K562 (cell line): ENCODE data around the gene HBQ1.

ENCODE experiments used
- BRF1 ChIP-seq: IDR thresholded peaks from 3 replicates; pipeline ENCODE4 v1.6.1; 2011; ENCODE audit warnings: borderline replicate concordance, mild to moderate bottlenecking; ENCODE audit not compliant: insufficient read length; ENCODE audit errors: extremely low read depth
- DPF2 ChIP-seq: fragments of 450-650 bp; IDR thresholded peaks from 2 replicates; pipeline ENCODE4 v1.6.1; 2016
- ELF1 ChIP-seq: fragments of 200-800 bp; sonication (Bioruptor generic); IDR thresholded peaks from 2 replicates; pipeline ENCODE4 v1.6.1; 2016; ENCODE audit warnings: missing genetic modification characterization, missing compliant biosample characterization
- ESRRA ChIP-seq: fragments of 450-650 bp; IDR thresholded peaks from 2 replicates; pipeline ENCODE4 v1.6.1; 2014; ENCODE audit warnings: low read depth, mild to moderate bottlenecking, moderate library complexity, borderline replicate concordance
- FOSL1 ChIP-seq: fragments of 200-800 bp; sonication (Bioruptor generic); conservative IDR thresholded peaks from 2 replicates; pipeline ENCODE4 v1.6.1; 2016; ENCODE audit warnings: missing genetic modification characterization, missing compliant biosample characterization
- JUN ChIP-seq, 2 experiments: sonication (generic) in 1 of 2; formaldehyde crosslinking in 1 of 2; IDR thresholded peaks; 2 replicates each; pipeline versions ENCODE4 v1.6.1 to v1.8.0; 2012 to 2022; ENCODE audit warnings: borderline replicate concordance in 2 of 2, mild to moderate bottlenecking in 2 of 2, improper control_type of control experiment in 1 of 2, low read depth in 1 of 2, low read length in 1 of 2, missing genetic modification reagents in 1 of 2
- NCOR1 ChIP-seq: fragments of 450-650 bp; IDR thresholded peaks from 2 replicates; pipeline ENCODE4 v1.6.1; 2016; ENCODE audit warnings: mild to moderate bottlenecking, moderate library complexity
- PHF8 ChIP-seq: fragments of 200-600 bp; sonication (generic); IDR thresholded peaks from 2 replicates; pipeline ENCODE4 v1.6.1; 2012; ENCODE audit warnings: mixed run types, mild to moderate bottlenecking, inconsistent platforms, low read length, moderate library complexity, borderline replicate concordance
- PTRF ChIP-seq: fragments of 450-650 bp; IDR thresholded peaks from 2 replicates; pipeline ENCODE4 v1.6.1; 2016; ENCODE audit warnings: mild to moderate bottlenecking, missing genetic modification characterization, missing compliant biosample characterization
- SP1 ChIP-seq: sonication (generic); formaldehyde crosslinking; IDR thresholded peaks from 2 replicates; pipeline ENCODE4 v1.8.1; 2022; ENCODE audit warnings: mild to moderate bottlenecking, missing genetic modification reagents
- ZBTB17 ChIP-seq: fragments of 450-650 bp; formaldehyde crosslinking; IDR thresholded peaks from 2 replicates; pipeline ENCODE4 v1.4.0; 2020; ENCODE audit warnings: mild to moderate bottlenecking
- ZFP30 ChIP-seq: fragments of 250-450 bp; sonication (Bioruptor Pico); IDR thresholded peaks from 2 replicates; pipeline ENCODE4 v1.8.0; 2022; ENCODE audit warnings: moderate library complexity, mild to moderate bottlenecking, inconsistent platforms, borderline replicate concordance
- TF ChIP-seq, protein P1 (sequence below), 3 experiments: IDR thresholded peaks in 2 of 3; conservative IDR thresholded peaks in 1 of 3; 2 replicates each; pipeline ENCODE4 v1.5.1; 2011 to 2012; ENCODE audit warnings: low read length in 3 of 3, mild to moderate bottlenecking in 3 of 3, control low read depth in 2 of 3, improper control_type of control experiment in 1 of 3, inconsistent platforms in 1 of 3, low read depth in 1 of 3, mixed read lengths in 1 of 3, moderate library complexity in 1 of 3; ENCODE audit not compliant: insufficient read depth in 2 of 3
- TF ChIP-seq, protein P2 (sequence below): sonication (generic); formaldehyde crosslinking; IDR thresholded peaks from 2 replicates; pipeline ENCODE4 v1.8.0; 2022; ENCODE audit warnings: missing genetic modification reagents, mild to moderate bottlenecking, borderline replicate concordance

GRCh38 chr16:194516-194915, 14.3 kb downstream of the HBQ1 start:
- TF ChIP-seq ZBTB17 (CRISPR knock-in tag) (no peak), PTRF (tag) (no peak), ELF1 (tag) (no peak), BRF1 (no peak), FOSL1 (tag) (no peak), PHF8 (no peak), NCOR1 (no peak), DPF2 (no peak), ZFP30 (no peak), JUN (IDR thresholded peaks at IDR 0.05; ENCODE audit: borderline replicate concordance, low read depth, low read length) (no peak), JUN (CRISPR knock-in tag; IDR thresholded peaks at IDR 0.05; ENCODE audit: borderline replicate concordance) (no peak), SP1 (no peak), ESRRA (no peak)
- TF ChIP-seq, protein P1, sequence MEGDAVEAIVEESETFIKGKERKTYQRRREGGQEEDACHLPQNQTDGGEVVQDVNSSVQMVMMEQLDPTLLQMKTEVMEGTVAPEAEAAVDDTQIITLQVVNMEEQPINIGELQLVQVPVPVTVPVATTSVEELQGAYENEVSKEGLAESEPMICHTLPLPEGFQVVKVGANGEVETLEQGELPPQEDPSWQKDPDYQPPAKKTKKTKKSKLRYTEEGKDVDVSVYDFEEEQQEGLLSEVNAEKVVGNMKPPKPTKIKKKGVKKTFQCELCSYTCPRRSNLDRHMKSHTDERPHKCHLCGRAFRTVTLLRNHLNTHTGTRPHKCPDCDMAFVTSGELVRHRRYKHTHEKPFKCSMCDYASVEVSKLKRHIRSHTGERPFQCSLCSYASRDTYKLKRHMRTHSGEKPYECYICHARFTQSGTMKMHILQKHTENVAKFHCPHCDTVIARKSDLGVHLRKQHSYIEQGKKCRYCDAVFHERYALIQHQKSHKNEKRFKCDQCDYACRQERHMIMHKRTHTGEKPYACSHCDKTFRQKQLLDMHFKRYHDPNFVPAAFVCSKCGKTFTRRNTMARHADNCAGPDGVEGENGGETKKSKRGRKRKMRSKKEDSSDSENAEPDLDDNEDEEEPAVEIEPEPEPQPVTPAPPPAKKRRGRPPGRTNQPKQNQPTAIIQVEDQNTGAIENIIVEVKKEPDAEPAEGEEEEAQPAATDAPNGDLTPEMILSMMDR (IDR thresholded peaks at IDR 0.05 in 2 of 3, conservative IDR thresholded peaks at IDR 0.05 in 1 of 3; ENCODE audit: insufficient read depth in 2 of 3, low read depth in 1 of 3, low read length in 3 of 3): no peak
- TF ChIP-seq, protein P2, sequence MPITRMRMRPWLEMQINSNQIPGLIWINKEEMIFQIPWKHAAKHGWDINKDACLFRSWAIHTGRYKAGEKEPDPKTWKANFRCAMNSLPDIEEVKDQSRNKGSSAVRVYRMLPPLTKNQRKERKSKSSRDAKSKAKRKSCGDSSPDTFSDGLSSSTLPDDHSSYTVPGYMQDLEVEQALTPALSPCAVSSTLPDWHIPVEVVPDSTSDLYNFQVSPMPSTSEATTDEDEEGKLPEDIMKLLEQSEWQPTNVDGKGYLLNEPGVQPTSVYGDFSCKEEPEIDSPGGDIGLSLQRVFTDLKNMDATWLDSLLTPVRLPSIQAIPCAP (CRISPR knock-in tag): no peak
